ENCODE measurements around the gene SIPA1L3.

Gene SIPA1L3

DNA sequence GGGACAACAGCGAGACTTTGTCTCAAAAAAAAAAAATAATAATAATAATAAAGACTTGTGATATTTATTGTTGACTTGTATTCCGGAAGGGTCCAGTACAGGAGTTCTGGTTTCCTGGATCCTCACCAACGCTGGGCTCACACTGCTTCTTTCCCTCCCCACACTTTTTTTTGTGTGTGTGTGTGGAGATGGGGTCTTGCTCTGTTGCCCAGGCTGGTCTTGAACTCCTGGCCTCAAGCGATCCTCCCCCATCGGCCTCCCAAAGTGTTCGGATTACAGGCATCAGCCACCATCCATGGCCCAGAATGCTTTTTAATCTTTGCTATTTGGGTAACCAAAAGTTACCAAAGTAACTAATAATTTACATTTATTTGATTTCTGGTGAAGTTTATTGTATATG, 39.1 kb downstream of the SIPA1L3 start:
- no peak for DNase-seq (ENCODE audit: low read depth)

DNA sequence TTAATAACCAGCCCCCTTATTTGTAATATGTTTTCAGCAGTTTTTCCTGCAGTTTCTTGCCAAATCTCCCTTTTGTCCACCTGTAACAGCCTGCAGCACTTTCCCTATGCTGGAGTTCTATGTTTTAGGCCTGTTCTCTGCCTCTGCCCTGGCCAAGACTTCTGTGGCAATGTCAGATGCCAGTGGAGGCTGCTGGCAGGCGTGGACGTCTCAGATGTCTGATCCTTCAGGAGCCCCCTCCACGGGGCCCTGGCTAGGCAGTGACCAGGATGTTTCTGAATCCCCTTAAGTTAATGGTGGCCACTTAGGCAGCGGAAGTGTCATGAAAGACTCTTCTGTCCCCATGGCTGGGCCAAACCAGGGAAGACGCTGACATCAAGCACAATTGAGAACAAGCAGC, 40.8 kb downstream of the SIPA1L3 start:
- no peak for DNase-seq (ENCODE audit: low read depth)

DNA sequence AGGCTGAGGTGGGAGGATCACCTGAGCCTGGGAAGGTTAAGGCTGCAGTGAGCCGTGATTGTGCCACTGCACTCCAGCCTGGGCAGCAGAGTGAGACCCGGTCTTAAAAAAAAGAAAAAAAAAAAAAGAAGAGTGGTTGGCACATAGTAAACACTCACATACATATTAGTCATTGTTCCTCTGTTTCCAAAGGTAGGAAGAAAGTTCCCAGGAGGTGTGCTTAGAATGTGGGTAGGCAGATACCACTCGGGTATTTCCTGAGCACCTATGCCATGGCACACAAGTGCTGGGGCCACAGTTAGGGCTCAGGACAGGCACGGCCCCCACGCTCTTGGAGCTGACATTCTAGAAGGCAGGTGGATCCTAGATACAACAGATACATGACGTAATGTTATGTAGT, 41.4 kb downstream of the SIPA1L3 start:
- DNase-seq (ENCODE audit: low read depth) = no peak

DNA sequence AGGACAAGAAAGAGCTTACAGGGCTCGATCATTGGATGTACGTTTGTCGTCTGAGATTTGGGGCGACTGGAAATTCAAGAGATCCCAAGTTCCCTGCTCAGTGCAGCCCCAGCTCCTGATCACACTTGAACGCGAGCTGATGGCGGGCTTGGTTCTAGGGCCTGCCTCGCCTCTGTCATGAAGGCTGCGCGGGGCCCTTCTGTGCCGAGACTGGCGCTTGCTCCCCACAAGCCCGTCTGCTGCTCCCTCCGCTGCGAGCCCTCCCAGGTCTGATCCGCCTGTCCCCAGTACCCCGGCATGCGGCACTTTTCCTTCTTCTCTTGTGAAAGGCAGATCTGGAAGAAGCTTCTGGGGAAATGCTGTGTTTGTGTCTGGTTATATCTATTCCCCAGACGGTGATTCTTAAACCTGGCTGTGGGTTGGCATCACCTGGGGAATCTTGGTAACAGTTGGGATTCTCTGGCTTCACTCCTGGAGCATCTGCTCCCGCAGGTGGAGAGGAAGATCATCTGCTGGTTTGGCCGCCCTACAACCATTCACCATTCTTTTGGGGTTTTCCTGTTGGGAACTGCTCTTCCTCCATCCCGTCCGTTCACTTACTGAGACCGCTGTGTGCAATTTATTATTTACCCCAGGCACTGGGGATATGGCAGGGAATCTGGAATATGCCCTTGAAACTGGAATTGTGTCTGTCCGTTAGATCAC, 43.6 kb downstream of the SIPA1L3 start:
- DNase-seq (ENCODE audit: low read depth) = no peak

GRCh38 chr19:37951816-37952210, 44.8 kb downstream of the SIPA1L3 start:
- DNase-seq (ENCODE audit: low read depth) = no peak

GRCh38 chr19:37953171-37953917, 46.3 kb downstream of the SIPA1L3 start:
- no peak for DNase-seq (ENCODE audit: low read depth)

DNA sequence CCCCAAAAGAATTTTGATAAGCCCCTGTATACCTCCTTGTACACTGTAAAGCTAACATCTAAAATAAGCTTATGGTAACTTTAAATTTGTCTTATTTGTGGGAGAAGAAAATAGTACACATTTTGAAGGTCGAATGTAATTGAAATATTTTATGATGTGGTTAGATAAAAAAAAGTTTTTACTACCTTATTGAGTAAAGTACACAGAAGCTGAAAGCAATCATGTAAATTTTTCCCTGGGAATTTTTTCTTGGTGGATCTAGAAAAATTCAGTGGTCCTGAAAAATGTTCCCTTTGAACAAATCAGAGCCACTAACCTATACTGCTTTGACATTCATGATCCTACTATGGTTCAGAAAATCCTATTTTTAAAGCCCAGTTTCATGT, 46.9 kb downstream of the SIPA1L3 start:
- DNase-seq (ENCODE audit: low read depth) = no peak

- DNase-seq (ENCODE audit: low read depth) = no peak
These were observed 47.4 kb downstream of the SIPA1L3 start for GRCh38 chr19:37954421-37954874.

GRCh38 chr19:37955986-37956385, 49.0 kb downstream of the SIPA1L3 start:
- no peak for DNase-seq (ENCODE audit: low read depth)

DNA sequence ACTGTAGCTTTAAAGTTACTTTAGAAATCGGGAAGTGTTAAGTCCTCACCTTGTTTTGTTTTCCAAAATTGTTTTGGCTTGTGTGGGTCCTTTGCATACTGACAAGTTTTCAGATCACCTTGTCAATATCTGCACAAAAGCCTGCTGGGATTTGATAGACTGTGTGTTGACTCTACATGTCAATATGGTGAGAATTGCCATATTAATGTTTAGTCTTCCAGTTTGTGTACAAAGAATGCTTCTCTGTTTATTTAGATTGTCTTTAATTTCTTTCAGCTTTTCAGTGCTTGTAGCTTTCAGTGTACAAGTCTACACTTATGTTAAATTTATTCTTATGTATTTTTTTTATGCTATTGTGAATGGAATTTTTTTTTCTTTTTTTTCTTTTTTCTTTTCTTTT, 50.2 kb downstream of the SIPA1L3 start:
- no peak for DNase-seq (ENCODE audit: low read depth)

GRCh38 chr19:37959665-37960114, 52.7 kb downstream of the SIPA1L3 start:
- no peak for DNase-seq (ENCODE audit: low read depth)

DNA sequence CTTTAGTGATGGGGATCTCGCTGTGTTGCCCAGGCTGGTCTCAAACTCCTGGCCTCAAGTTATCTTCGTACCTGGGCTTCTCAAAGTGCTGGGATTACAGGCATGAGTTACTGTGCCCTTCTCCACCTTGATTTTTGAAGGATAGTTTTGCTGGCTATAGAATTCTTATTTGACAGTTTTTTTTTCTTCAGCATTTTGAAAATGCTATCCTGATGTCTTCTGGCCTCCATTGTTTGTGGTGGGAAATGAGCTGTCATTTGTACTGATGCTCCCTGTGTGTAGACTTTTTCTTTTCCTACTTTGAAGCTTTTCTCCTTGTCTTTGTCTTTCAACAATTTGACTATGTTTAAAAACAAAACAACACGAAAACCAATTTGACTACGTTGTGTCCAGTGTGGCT, 54.2 kb downstream of the SIPA1L3 start:
- no peak for DNase-seq (ENCODE audit: low read depth)

- DNase-seq (ENCODE audit: low read depth) = no peak
These were observed 56.4 kb downstream of the SIPA1L3 start for GRCh38 chr19:37963190-37963936.

DNA sequence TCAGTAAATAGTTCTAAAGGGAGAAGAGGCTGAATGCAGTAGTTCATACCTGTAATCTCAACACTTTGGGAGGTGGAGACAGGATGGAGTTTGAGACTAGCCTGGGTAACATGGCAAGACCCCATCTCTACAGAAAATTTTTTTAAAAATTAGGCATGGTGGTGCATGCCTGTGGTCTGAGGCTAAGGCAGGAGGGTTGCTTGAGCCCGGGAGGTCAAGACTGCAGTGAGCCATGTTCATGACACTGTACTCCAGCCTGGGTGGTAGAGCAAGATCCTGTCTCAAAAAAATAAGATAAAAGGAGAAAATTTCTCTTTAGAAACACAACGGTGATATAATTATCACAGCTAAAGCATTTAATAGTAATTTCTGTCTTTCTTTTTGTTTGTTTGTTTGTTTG, 57.1 kb downstream of the SIPA1L3 start:
- DNase-seq (ENCODE audit: low read depth) = no peak

DNA sequence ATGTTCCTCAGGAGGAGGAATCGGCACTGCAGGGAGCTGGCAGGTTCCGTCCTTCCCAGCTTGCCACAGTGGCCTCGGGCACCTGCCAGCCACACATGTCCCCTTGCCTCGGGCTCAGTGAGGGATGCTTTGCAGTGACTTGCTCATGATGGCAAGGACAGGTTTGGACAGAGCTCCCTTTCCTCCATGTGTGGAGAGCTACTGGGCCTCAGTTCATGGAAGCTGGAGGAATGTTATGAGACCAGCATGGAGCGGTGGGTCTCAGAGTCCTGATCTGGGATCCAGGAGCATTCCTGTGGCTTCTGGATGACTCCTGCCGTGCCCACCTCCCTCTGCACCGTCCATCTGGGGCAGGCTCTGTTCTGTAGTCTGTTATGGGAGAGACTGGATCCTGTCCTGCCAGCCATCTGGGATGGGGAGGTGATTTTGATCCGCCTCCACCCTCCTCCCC, 59.2 kb downstream of the SIPA1L3 start:
- DNase-seq (ENCODE audit: low read depth) = no peak

DNA sequence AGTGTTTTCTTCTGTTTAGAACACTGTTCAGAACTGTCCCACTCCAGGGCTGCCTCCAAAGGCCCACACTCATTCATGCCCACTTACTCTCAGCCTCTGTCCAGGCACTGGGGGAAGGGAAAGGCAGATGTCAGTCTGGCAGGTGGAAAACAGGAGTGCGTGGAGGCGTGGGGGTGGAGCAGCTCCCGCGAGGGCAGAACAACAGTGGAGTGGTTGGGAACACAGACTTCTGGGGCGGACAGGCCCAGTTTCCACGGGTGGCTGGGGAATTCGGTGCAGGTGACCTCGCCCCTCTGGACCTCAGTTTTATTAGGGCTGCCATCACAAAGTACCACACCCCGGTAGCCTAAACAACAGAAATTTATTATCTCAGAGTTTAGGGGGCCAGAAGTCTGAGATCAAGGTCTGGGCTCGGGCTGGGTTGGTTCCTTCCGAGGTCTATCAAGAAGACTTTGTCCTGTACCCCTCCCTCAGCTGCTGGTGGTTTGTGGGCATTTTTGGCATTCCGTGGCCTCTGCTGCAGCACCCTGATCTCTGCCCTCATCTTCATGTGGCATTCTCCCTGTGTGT, 59.7 kb downstream of the SIPA1L3 start:
- no peak for DNase-seq (ENCODE audit: low read depth)

GRCh38 chr19:37969695-37970094, 62.7 kb downstream of the SIPA1L3 start:
- no peak for DNase-seq (ENCODE audit: low read depth)

GRCh38 chr19:37970699-37971098, 63.7 kb downstream of the SIPA1L3 start:
- DNase-seq (ENCODE audit: low read depth) = no peak

GRCh38 chr19:37972803-37973202, 65.8 kb downstream of the SIPA1L3 start:
- DNase-seq (ENCODE audit: low read depth) = no peak

DNA sequence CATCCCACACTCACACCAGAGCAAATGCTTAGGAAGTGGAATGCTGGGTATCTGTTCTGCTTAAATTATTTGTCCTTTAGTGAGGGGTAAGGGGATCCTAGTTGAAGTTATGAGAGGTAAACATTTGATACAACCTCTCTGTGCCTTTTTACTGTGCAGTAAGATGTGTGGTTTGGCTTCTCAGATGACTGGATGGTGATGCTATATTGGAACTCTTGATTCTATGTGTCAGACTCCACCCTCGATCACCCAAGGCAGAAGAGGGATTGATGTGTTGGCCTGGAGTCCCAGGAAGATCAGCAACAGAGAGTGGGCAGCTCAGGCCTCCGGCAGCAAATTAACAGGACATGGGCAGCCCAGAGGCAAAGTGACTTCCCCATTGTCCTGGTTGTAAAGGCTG, 66.7 kb downstream of the SIPA1L3 start:
- no peak for DNase-seq (ENCODE audit: low read depth)

GRCh38 chr19:37975071-37975470, 68.1 kb downstream of the SIPA1L3 start:
- no peak for DNase-seq (ENCODE audit: low read depth)
